Calu3 (cell line): ENCODE data around the gene CASQ1. TPM values are rescaled to one million over a fixed set of nuclear protein-coding genes. Genes with fewer than 3 reads are reported as not detected.

Experiments
- BruUV-seq: library from RNA; stranded (reverse); fragments of 400-500 nt; replicated peaks from 2 replicates; lab custom pipeline; 2021; lab: Mats Ljungman, UMichigan
- CTCF ChIA-PET: fragments of 300-600 bp; sonication (Branson Sonifier 250); formaldehyde crosslinking; loops from one replicate; lab custom pipeline; 2022; ENCODE audit warnings: antibody characterized with exemption; lab: Charles Lee
- DNase-seq: peaks from one replicate; pipeline ENCODE4 v3.0.0; 2022
- H3K27ac Mint-ChIP-seq: one replicate; pipeline ENCODE4 v1.8.0; 2022; ENCODE audit warnings: mixed read lengths; ENCODE audit not compliant: unreplicated experiment
- H3K27me3 Mint-ChIP-seq: one replicate; pipeline ENCODE4 v1.8.0; 2022; ENCODE audit warnings: mixed read lengths; ENCODE audit not compliant: unreplicated experiment
- H3K36me3 Mint-ChIP-seq: one replicate; pipeline ENCODE4 v1.8.0; 2022; ENCODE audit warnings: mild to moderate bottlenecking, moderate library complexity, mixed read lengths; ENCODE audit not compliant: insufficient read depth, unreplicated experiment
- H3K4me1 Mint-ChIP-seq: one replicate; pipeline ENCODE4 v1.8.0; 2022; ENCODE audit warnings: mild to moderate bottlenecking, low read depth, mixed read lengths; ENCODE audit not compliant: unreplicated experiment
- H3K4me3 Mint-ChIP-seq: one replicate; pipeline ENCODE4 v1.8.0; 2022; ENCODE audit warnings: mild to moderate bottlenecking, low read depth, moderate library complexity, mixed read lengths; ENCODE audit not compliant: unreplicated experiment
- H3K9me3 Mint-ChIP-seq: one replicate; pipeline ENCODE4 v1.8.0; 2022; ENCODE audit warnings: low read depth, mixed read lengths; ENCODE audit not compliant: unreplicated experiment
- intact Hi-C: fragments of 100-400 bp; cut with micrococcal nuclease; formaldehyde crosslinking; loops from one replicate; pipeline ENCODE4 v1.10.0; 2022; ENCODE audit not compliant: unreplicated experiment
- total RNA-seq: library from RNA; stranded (reverse); gene quantifications from 2 replicates; pipeline ENCODE4 v1.2.3, GENCODE V29; 2022
- TF ChIP-seq, protein P1 (sequence below): fragments of 200-600 bp; IDR thresholded peaks from one replicate; pipeline ENCODE4 v1.8.0; 2022; ENCODE audit warnings: antibody characterized with exemption; ENCODE audit not compliant: unreplicated experiment

CASQ1 gene
- total RNA-seq, 1 experiment from 2014 or later, result not detected

DNA sequence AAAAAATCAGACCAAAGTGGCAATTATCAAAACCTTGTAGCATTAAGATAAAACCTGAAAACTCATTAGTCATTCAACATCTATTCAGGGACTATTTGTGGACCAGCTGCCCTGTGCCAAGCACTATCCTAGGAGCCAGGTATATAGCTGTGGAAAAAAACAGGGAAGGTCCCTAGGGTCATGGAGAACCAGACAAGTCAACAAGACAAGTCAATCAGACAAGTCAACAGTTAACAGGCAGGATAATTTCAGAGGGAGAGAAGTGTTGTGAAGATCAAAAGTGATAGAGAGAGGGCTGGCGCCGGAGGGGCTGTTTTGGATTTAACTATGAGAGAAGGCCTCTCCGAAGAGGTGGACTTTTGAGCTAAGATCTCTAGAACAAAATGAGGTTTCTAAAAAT, 42.3 kb upstream of the CASQ1 start:
- intact Hi-C loops, result no loop called here
- no peaks in the 10 kb centered on the region for H3K4me1 Mint-ChIP-seq
- H3K36me3 Mint-ChIP-seq, result no peaks in the 10 kb centered on the region
- peaks cover 32% of the 10 kb centered on the region for H3K27me3 Mint-ChIP-seq
- no TSS peak for BruUV-seq
- TF ChIP-seq, protein P1, sequence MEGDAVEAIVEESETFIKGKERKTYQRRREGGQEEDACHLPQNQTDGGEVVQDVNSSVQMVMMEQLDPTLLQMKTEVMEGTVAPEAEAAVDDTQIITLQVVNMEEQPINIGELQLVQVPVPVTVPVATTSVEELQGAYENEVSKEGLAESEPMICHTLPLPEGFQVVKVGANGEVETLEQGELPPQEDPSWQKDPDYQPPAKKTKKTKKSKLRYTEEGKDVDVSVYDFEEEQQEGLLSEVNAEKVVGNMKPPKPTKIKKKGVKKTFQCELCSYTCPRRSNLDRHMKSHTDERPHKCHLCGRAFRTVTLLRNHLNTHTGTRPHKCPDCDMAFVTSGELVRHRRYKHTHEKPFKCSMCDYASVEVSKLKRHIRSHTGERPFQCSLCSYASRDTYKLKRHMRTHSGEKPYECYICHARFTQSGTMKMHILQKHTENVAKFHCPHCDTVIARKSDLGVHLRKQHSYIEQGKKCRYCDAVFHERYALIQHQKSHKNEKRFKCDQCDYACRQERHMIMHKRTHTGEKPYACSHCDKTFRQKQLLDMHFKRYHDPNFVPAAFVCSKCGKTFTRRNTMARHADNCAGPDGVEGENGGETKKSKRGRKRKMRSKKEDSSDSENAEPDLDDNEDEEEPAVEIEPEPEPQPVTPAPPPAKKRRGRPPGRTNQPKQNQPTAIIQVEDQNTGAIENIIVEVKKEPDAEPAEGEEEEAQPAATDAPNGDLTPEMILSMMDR, result no peak
- CTCF ChIA-PET, result interaction anchor here (1.1 kb wide), 1 partner anchor 205 kb away, joined by 3 read pairs; no protein-coding TSS in a partner anchor
- no peak overlapping the region for H3K4me3 Mint-ChIP-seq
- no peak for DNase-seq
- no peaks in the 10 kb centered on the region for H3K9me3 Mint-ChIP-seq
- no peak overlapping the region for H3K27ac Mint-ChIP-seq

DNA sequence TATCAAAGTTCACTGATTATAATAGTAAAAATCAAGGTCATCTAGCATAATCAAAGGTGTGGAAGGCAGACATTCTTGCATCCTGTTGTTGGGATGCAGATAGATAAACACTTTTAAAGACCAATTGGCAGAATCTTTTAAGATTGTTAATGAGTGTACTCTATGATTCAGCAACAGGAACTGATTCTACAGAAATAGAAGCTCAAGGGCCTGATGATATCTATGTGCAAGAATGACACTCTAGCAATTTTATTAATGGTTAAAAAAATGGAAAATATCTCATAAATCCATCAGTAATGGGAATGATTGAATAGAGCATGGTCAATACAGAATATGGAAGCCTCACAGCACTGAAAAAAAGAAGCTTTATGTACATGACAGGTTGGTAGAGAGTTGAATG, 41.1 kb upstream of the CASQ1 start:
- Mint-ChIP-seq H3K4me1 (no peaks in the 10 kb centered on the region), H3K9me3 (no peaks in the 10 kb centered on the region), H3K4me3 (no peak overlapping the region), H3K27me3 (peaks cover 21% of the 10 kb centered on the region), H3K36me3 (no peaks in the 10 kb centered on the region), H3K27ac (no peak overlapping the region)
- no TSS peak for BruUV-seq
- CTCF ChIA-PET, result interaction anchor here (1.1 kb wide), 1 partner anchor 204 kb away, joined by 3 read pairs; no protein-coding TSS in a partner anchor
- intact Hi-C loops, result no loop called here
- no peak for DNase-seq
- TF ChIP-seq, protein P1, result no peak

DNA sequence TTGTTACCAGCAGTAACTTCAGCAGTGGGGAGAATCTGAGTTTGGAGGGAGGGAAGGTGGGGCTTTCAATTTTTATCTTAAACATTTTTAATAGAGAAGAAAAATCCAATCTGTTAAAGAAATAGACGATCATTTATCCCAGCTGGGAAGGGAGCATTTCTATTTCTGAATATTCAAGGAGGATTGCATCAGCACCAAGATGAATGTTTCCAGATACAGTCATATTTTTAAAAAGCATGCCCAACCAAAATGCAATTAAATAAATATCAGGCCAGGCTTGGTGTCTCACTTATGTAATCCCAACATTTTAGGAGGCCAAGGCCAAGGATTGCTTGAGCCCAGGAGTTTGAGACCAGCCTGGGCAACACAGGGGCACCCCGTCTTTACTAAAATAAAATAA, 40.7 kb upstream of the CASQ1 start:
- Mint-ChIP-seq H3K36me3 (no peaks in the 10 kb centered on the region), H3K4me3 (no peak overlapping the region), H3K27me3 (peaks cover 20% of the 10 kb centered on the region), H3K27ac (no peak overlapping the region), H3K9me3 (no peaks in the 10 kb centered on the region), H3K4me1 (no peaks in the 10 kb centered on the region)
- DNase-seq, result no peak
- intact Hi-C loops, result no loop called here
- CTCF ChIA-PET, result no interaction called here
- TF ChIP-seq, protein P1, result no peak
- no TSS peak for BruUV-seq

DNA sequence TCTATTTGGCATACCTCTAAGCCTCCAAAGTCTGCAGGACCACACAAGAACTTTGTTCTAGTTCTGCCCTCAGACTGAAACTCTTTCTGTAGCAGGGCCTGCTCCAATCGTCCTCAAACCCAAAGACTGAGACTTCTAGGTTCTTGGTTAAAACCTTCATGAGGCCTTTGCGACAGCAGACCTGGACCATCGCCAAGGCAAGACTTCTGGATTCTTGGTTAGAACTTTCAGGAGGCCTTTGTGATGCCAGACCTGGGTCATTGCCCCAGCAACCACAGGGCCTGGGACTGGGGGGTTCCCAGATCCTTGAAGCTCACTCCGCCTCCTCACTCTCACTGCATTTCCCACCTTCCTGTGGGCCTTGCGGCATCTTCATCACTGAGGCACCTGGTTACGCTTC, 39.1 kb upstream of the CASQ1 start, which contains the start of gene ATP1A4:
Gene ATP1A4 (plus strand): TSS at position 301 of the 400 bp plus-strand sequence. CDS start 438 bp downstream, outside the sequence.
- Mint-ChIP-seq H3K9me3 (no peaks in the 10 kb centered on the region), H3K4me3 (no peak within 1 kb of the TSS), H3K27ac (no peak within 1 kb of the TSS), H3K36me3 (no peaks in the 10 kb centered on the region), H3K4me1 (no peaks in the 10 kb centered on the region), H3K27me3 (peaks cover 27% of the 10 kb centered on the region)
- no peak for DNase-seq
- TF ChIP-seq, protein P1, result no peak
- intact Hi-C loops, result no loop called here
- CTCF ChIA-PET, result no interaction called here
- no TSS peak for BruUV-seq
